ENCODE measurements around the gene CD300C. TPM values are rescaled to one million over a fixed set of nuclear protein-coding genes. Genes with fewer than 3 reads are reported as not detected.
"Not testable (repeated sequence)": the region's sequence is repeated elsewhere in the genome, so short reads cannot be mapped to it uniquely, and the experiment has no call there.

CD300C gene
- total RNA-seq, 1 donor from 2014 or later = not detected

- no peak for DNase-seq (ENCODE audit: low read depth, low spot score)
Observed at GRCh38 chr17:74532115-74532514, 13.8 kb downstream of the CD300C start.

- DNase-seq (ENCODE audit: low read depth, low spot score) = no peak
Observed at GRCh38 chr17:74531231-74531761, 14.6 kb downstream of the CD300C start, which contains the start of gene CD300LB. Gene CD300LB, minus strand, starts transcription at chr17:74531475. Its CDS starts 125 bp downstream, at chr17:74531350.

GRCh38 chr17:74530831-74531150, 15.1 kb downstream of the CD300C start:
- DNase-seq (ENCODE audit: low read depth, low spot score) = no peak

GRCh38 chr17:74529243-74529642, 16.7 kb downstream of the CD300C start:
- no peak for DNase-seq (ENCODE audit: low read depth, low spot score)

- no peak for DNase-seq (ENCODE audit: low read depth, low spot score)
Observed at GRCh38 chr17:74528491-74529199, 17.3 kb downstream of the CD300C start.

GRCh38 chr17:74527756-74528155, 18.2 kb downstream of the CD300C start:
- DNase-seq (ENCODE audit: low read depth, low spot score) = no peak

GRCh38 chr17:74527081-74527480, 18.8 kb downstream of the CD300C start:
- no peak for DNase-seq (ENCODE audit: low read depth, low spot score)

GRCh38 chr17:74526681-74527080, 19.2 kb downstream of the CD300C start:
- DNase-seq (ENCODE audit: low read depth, low spot score) = no peak

- no peak for DNase-seq (ENCODE audit: low read depth, low spot score)
Observed at GRCh38 chr17:74525781-74526288, 20.1 kb downstream of the CD300C start.

- no peak for DNase-seq (ENCODE audit: low read depth, low spot score)
Observed at GRCh38 chr17:74525465-74525725, 20.5 kb downstream of the CD300C start.

- no peak for DNase-seq (ENCODE audit: low read depth, low spot score)
Observed at GRCh38 chr17:74524653-74525464, 21.1 kb downstream of the CD300C start.

- DNase-seq (ENCODE audit: low read depth, low spot score) = no peak
Observed at GRCh38 chr17:74523308-74523707, 22.6 kb downstream of the CD300C start.

- DNase-seq (ENCODE audit: low read depth, low spot score) = no peak
Observed at GRCh38 chr17:74522381-74523105, 23.4 kb downstream of the CD300C start.

GRCh38 chr17:74521701-74522201, 24.2 kb downstream of the CD300C start:
- DNase-seq (ENCODE audit: low read depth, low spot score) = no peak

GRCh38 chr17:74520790-74521480, 25.0 kb downstream of the CD300C start:
- no peak for DNase-seq (ENCODE audit: low read depth, low spot score)

- no peak for DNase-seq (ENCODE audit: low read depth, low spot score)
Observed at GRCh38 chr17:74520016-74520434, 25.9 kb downstream of the CD300C start.

- DNase-seq (ENCODE audit: low read depth, low spot score) = not testable (repeated sequence)
Observed at GRCh38 chr17:74518413-74518981, 27.4 kb downstream of the CD300C start.

- no peak for DNase-seq (ENCODE audit: low read depth, low spot score)
Observed at GRCh38 chr17:74516561-74517328, 29.2 kb downstream of the CD300C start.

GRCh38 chr17:74515941-74516340, 30.0 kb downstream of the CD300C start:
- no peak for DNase-seq (ENCODE audit: low read depth, low spot score)

All from pulmonary artery endothelial cell (primary cell).